HepG2 (cell line): Measurements from ENCODE around the gene NUDT8. TPM values are rescaled to one million over a fixed set of nuclear protein-coding genes. Genes with fewer than 3 reads are reported as not detected.
A peak's percentile ranks its signal among the peaks of the same experiment; 100 is the strongest.

ENCODE experiments used
- ATAC-seq: fragments of 200-7000 bp; cut with Tn5 transposase; 3 replicates; pipeline ENCODE4 v1.9.1; 2020; ENCODE audit warnings: mild to moderate bottlenecking, moderate library complexity
- BruUV-seq: library from RNA; stranded (reverse); fragments of 400-500 nt; replicated peaks from 2 replicates; lab custom pipeline; 2021; lab: Mats Ljungman, UMichigan
- CTCF ChIA-PET: fragments of 300-600 bp; formaldehyde crosslinking; extraction: SDS; loops from one replicate; lab custom pipeline; 2021; ENCODE audit warnings: low total read pairs, inconsistent platforms, low intra/inter-chr PET ratio; lab: Yijun Ruan, JAX
- POLR2A ChIA-PET: fragments of 350-600 bp; sonication (Branson Sonifier 250); formaldehyde crosslinking; loops from one replicate; lab custom pipeline; 2020; ENCODE audit warnings: antibody characterized with exemption, inconsistent platforms; lab: Yijun Ruan, JAX
- DNase-seq: peaks from one replicate; pipeline ENCODE4 v3.0.0-alpha.2; 2015; ENCODE audit warnings: low spot score
- FAIRE-seq: peaks from 3 replicates; lab custom pipeline; 2011; peaks lifted over from hg19 to GRCh38; lab: Jason Lieb, UNC
- H2AFZ ChIP-seq: one replicate; pipeline ENCODE4 v1.6.1; 2011; ENCODE audit warnings: low read length, inconsistent platforms
- H3K27ac ChIP-seq: fragments of 300-600 bp; 3 replicates; pipeline ENCODE4 v1.8.0; 2011; ENCODE audit warnings: mixed run types, mild to moderate bottlenecking, mixed read lengths, low read length, inconsistent platforms; ENCODE audit not compliant: insufficient read depth; ENCODE audit errors: extremely low read length
- H3K27me3 ChIP-seq, 2 experiments: fragments of 200-600 bp in 1 of 2; 2 replicates in 1 of 2; 3 replicates in 1 of 2; pipeline versions ENCODE4 v1.6.0 to v1.8.0; 2011; ENCODE audit warnings: low read length in 2 of 2, mild to moderate bottlenecking in 2 of 2, moderate library complexity in 2 of 2, inconsistent platforms in 1 of 2; ENCODE audit not compliant: insufficient read depth in 2 of 2, control insufficient read depth in 1 of 2
- H3K36me3 ChIP-seq, 2 experiments: fragments of 200-600 bp in 1 of 2; replicated peaks in 1 of 2; 2 replicates in 1 of 2; 3 replicates in 1 of 2; pipeline versions ENCODE4 v1.5.1 to v1.8.0; 2011; ENCODE audit warnings: low read length in 2 of 2, inconsistent platforms in 1 of 2; ENCODE audit not compliant: insufficient read depth in 2 of 2, control insufficient read depth in 1 of 2
- H3K4me1 ChIP-seq: 2 replicates; pipeline ENCODE4 v1.5.1; 2012; ENCODE audit warnings: low read length, inconsistent platforms; ENCODE audit not compliant: insufficient read depth
- H3K4me2 ChIP-seq: 2 replicates; pipeline ENCODE4 v1.6.0; 2011; ENCODE audit warnings: low read depth, low read length, inconsistent platforms
- H3K4me3 ChIP-seq, 3 experiments: fragments of 200-600 bp in 1 of 3; sonication (generic), shearing (Covaris generic) in 1 of 3; replicated peaks in 1 of 3; 2 replicates each; pipeline ENCODE4 v1.5.1; 2011 to 2016; ENCODE audit warnings: low read length in 3 of 3, inconsistent platforms in 2 of 3, low read depth in 2 of 3, mild to moderate bottlenecking in 2 of 3, control low read depth in 1 of 3, mixed read lengths in 1 of 3; ENCODE audit not compliant: insufficient read depth in 1 of 3
- H3K79me2 ChIP-seq: one replicate; pipeline ENCODE4 v1.6.1; 2011; ENCODE audit warnings: low read length, inconsistent platforms; ENCODE audit not compliant: insufficient read depth
- H3K9ac ChIP-seq: 2 replicates; pipeline ENCODE4 v1.6.0; 2011; ENCODE audit warnings: mild to moderate bottlenecking, low read depth, low read length, inconsistent platforms; ENCODE audit not compliant: insufficient read depth
- H3K9me3 ChIP-seq: 2 replicates; pipeline ENCODE4 v1.5.1; 2012; ENCODE audit warnings: mild to moderate bottlenecking, low read length
- H4K20me1 ChIP-seq: 2 replicates; pipeline ENCODE4 v1.6.0; 2011; ENCODE audit warnings: inconsistent platforms, mild to moderate bottlenecking, low read length, moderate library complexity; ENCODE audit not compliant: insufficient read depth
- HDAC2 ChIP-seq: sonication (generic); formaldehyde crosslinking; IDR thresholded peaks from 2 replicates; pipeline ENCODE4 v1.4.0; 2020; ENCODE audit warnings: missing genetic modification reagents
- HDAC6 ChIP-seq: fragments of 200-600 bp; sonication (generic); IDR thresholded peaks from 2 replicates; pipeline ENCODE4 v1.7.0; 2017; ENCODE audit warnings: mild to moderate bottlenecking, antibody characterized with exemption, low read length, low read depth
- KLF15 ChIP-seq: sonication (generic); formaldehyde crosslinking; IDR thresholded peaks from 2 replicates; pipeline ENCODE4 v1.8.1; 2023; ENCODE audit warnings: borderline replicate concordance, mild to moderate bottlenecking, inconsistent platforms, missing genetic modification reagents, mixed read lengths
- MXI1 ChIP-seq: IDR thresholded peaks from 3 replicates; pipeline ENCODE4 v1.6.1; 2012; ENCODE audit warnings: low read depth, low read length, inconsistent platforms, borderline replicate concordance
- MYC ChIP-seq: sonication (generic); formaldehyde crosslinking; IDR thresholded peaks from 2 replicates; pipeline ENCODE4 v1.9.0; 2021; ENCODE audit warnings: missing genetic modification reagents, borderline replicate concordance
- NRL ChIP-seq: sonication (generic); formaldehyde crosslinking; IDR thresholded peaks from 2 replicates; pipeline ENCODE4 v1.5.0; 2020; ENCODE audit warnings: missing genetic modification reagents, mild to moderate bottlenecking, moderate library complexity, borderline replicate concordance
- POLR2AphosphoS2 ChIP-seq: IDR thresholded peaks from 2 replicates; pipeline ENCODE4 v1.6.1; 2011; ENCODE audit warnings: low read depth, low read length, improper control_type of control experiment
- SATB2 ChIP-seq: sonication (generic); formaldehyde crosslinking; IDR thresholded peaks from 2 replicates; pipeline ENCODE4 v1.5.0; 2020; ENCODE audit warnings: missing genetic modification reagents
- SMARCC2 ChIP-seq: fragments of 450-650 bp; IDR thresholded peaks from 2 replicates; pipeline ENCODE4 v1.6.1; 2017; ENCODE audit warnings: antibody characterized with exemption, mild to moderate bottlenecking
- SOX5 ChIP-seq: IDR thresholded peaks from 2 replicates; pipeline ENCODE4 v1.6.1; 2016; ENCODE audit warnings: borderline replicate concordance
- TOE1 ChIP-seq: sonication (generic); formaldehyde crosslinking; IDR thresholded peaks from 2 replicates; pipeline ENCODE4 v1.4.0; 2020; ENCODE audit warnings: mild to moderate bottlenecking, missing genetic modification reagents
- ZBTB3 ChIP-seq: sonication (generic); formaldehyde crosslinking; IDR thresholded peaks from 2 replicates; pipeline ENCODE4 v1.4.0; 2020; ENCODE audit warnings: low read depth, mild to moderate bottlenecking, moderate library complexity, missing genetic modification reagents, borderline replicate concordance
- ZFAT ChIP-seq: sonication (generic); formaldehyde crosslinking; conservative IDR thresholded peaks from 2 replicates; pipeline ENCODE4 v1.8.1; 2023; ENCODE audit warnings: missing genetic modification reagents, inconsistent platforms
- ZNF264 ChIP-seq: sonication (generic); formaldehyde crosslinking; IDR thresholded peaks from 2 replicates; pipeline ENCODE4 v1.4.0; 2020; ENCODE audit warnings: missing genetic modification reagents
- ZNF598 ChIP-seq: sonication (generic); formaldehyde crosslinking; IDR thresholded peaks from 2 replicates; pipeline ENCODE4 v1.5.1; 2020; ENCODE audit warnings: mild to moderate bottlenecking, missing genetic modification reagents, borderline replicate concordance
- WGBS: methylation state at CpG from one replicate; pipeline ENCODE4 v1.1.6; 2017; ENCODE audit warnings: low lambda C conversion rate; 5-methylcytosine and 5-hydroxymethylcytosine counted together
- in situ Hi-C: cut with HindIII; loops from 2 replicates; pipeline ENCODE4 v1.10.0; 2017; ENCODE audit warnings: low pct_unique_long_range_greater_than_20kb; ENCODE audit not compliant: extremely low pct_ligation_motif_present
- intact Hi-C: fragments of 100-400 bp; cut with micrococcal nuclease; formaldehyde crosslinking; loops from one replicate; pipeline ENCODE4 v1.10.0; 2022; ENCODE audit not compliant: unreplicated experiment
- polyA plus RNA-seq, 8 experiments: library from polyadenylated mRNA; depleted of rRNA in 3 of 8; stranded (reverse) in 7 of 8; unstranded in 1 of 8; fragments of >200 nt; fragmentation: Illumina TruSeq in 4 of 8; extraction: Trizol in 4 of 8; gene quantifications; 2 replicates each; pipeline versions ENCODE4 v1.2.1 to v1.2.3, GENCODE V29; 2011 to 2016; ENCODE audit warnings: low read depth in 4 of 8, missing spikeins in 1 of 8, mixed read lengths in 1 of 8; ENCODE audit not compliant: insufficient read depth in 1 of 8
- total RNA-seq, 5 experiments: library from RNA; depleted of rRNA; stranded (reverse); fragments of >200 nt; fragmentation: Illumina TruSeq; extraction: Trizol; gene quantifications; 2 replicates each; pipeline ENCODE4 v1.2.3, GENCODE V29; 2016; ENCODE audit warnings: low read depth in 1 of 5
- TF ChIP-seq, protein P1 (sequence below): IDR thresholded peaks from 2 replicates; pipeline ENCODE4 v1.6.1; 2012; ENCODE audit warnings: low read depth, low read length, improper control_type of control experiment
- TF ChIP-seq, protein P2 (sequence below): sonication (generic); formaldehyde crosslinking; IDR thresholded peaks from 2 replicates; pipeline ENCODE4 v1.4.0; 2020; ENCODE audit warnings: low read depth, mild to moderate bottlenecking, missing genetic modification reagents
- TF ChIP-seq, protein P3 (sequence below): sonication (generic); formaldehyde crosslinking; conservative IDR thresholded peaks from 2 replicates; pipeline ENCODE4 v1.8.0; 2022; ENCODE audit warnings: low read depth, missing genetic modification reagents

NUDT8 gene
- total and polyA plus RNA-seq, 2 of the 13 experiments (the other 11 are each of a cell fraction or from before 2014, with no cell fraction given): 6.7 to 25.8 TPM

DNA sequence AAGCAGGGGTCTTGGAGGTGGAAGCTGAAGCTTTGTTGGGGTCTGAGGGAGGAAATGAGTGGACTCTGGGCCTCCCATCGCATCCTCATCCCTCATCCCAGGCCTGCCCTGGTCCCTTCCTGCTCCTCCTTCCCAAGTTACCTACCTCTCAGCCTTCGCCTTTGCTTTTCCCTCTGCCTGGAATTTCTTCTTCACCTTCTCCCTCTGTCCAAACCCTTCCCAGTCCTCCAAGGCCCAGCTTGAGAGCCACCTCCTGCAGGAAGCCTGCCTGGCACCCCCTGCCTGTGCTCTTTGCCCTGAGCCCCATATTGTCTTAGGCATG is 2.1 kb upstream of the NUDT8 start:
- Histone ChIP-seq H3K36me3 (no peaks in the 10 kb centered on the region), H3K79me2 (no peaks in the 10 kb centered on the region), H3K4me3 (peak overlapping the region; percentile 38 to 86 (median 71); a peak in 5 of 6 replicates), H3K27ac (peak overlapping the region; percentile 84), H3K4me1 (peaks cover 64% of the 10 kb centered on the region), H3K4me2 (peak overlapping the region; percentile 83), H3K9me3 (no peaks in the 10 kb centered on the region), H4K20me1 (no peaks in the 10 kb centered on the region), H2AFZ (no peak overlapping the region), H3K27me3 (no peaks in the 10 kb centered on the region; a peak in 2 of 5 replicates), H3K9ac (peak overlapping the region; percentile 58)
- DNase-seq (no peak), ATAC-seq (no peak), FAIRE-seq (no peak)
- BruUV-seq: no TSS peak
- WGBS: 24% methylated on average over 2 of the region's 2 CpGs
- ChIA-PET POLR2A (interaction anchor here (0.8 to 4.8 kb wide), 9 partner anchors 9 to 278 kb away, joined by 3 to 52 read pairs (median 5); partner anchors contain the start of genes ACY3 and POLD4), CTCF (interaction anchor here (1.6 kb wide), 1 partner anchor 16 kb away, joined by 3 read pairs; no protein-coding TSS in a partner anchor)
- in situ Hi-C loops: no loop called here
- intact Hi-C loops: no loop called here
- no peak; the same call in 1 of the 2 replicates for TF ChIP-seq NRL
- no peak for TF ChIP-seq HDAC2 (CRISPR knock-in tag)
- no peak for TF ChIP-seq SMARCC2
- peak; percentile 2; the same call in 1 of the 2 replicates for TF ChIP-seq SOX5
- no peak for TF ChIP-seq ZNF598 (CRISPR knock-in tag)
- TF ChIP-seq SATB2 (CRISPR knock-in tag): no peak
- no peak for TF ChIP-seq ZBTB3 (CRISPR knock-in tag)
- TF ChIP-seq, protein P1, sequence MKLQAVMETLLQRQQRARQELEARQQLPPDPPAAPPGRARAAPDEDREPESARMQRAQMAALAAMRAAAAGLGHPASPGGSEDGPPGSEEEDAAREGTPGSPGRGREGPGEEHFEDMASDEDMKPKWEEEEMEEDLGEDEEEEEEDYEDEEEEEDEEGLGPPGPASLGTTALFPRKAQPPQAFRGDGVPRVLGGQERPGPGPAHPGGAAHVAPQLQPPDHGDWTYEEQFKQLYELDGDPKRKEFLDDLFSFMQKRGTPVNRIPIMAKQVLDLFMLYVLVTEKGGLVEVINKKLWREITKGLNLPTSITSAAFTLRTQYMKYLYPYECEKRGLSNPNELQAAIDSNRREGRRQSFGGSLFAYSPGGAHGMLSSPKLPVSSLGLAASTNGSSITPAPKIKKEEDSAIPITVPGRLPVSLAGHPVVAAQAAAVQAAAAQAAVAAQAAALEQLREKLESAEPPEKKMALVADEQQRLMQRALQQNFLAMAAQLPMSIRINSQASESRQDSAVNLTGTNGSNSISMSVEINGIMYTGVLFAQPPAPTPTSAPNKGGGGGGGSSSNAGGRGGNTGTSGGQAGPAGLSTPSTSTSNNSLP: no peak
- TF ChIP-seq HDAC6: no peak
- TF ChIP-seq ZFAT (CRISPR knock-in tag): no peak
- TF ChIP-seq KLF15 (CRISPR knock-in tag): no peak
- no peak for TF ChIP-seq POLR2AphosphoS2
- no peak for TF ChIP-seq TOE1 (CRISPR knock-in tag)
- TF ChIP-seq, protein P2, sequence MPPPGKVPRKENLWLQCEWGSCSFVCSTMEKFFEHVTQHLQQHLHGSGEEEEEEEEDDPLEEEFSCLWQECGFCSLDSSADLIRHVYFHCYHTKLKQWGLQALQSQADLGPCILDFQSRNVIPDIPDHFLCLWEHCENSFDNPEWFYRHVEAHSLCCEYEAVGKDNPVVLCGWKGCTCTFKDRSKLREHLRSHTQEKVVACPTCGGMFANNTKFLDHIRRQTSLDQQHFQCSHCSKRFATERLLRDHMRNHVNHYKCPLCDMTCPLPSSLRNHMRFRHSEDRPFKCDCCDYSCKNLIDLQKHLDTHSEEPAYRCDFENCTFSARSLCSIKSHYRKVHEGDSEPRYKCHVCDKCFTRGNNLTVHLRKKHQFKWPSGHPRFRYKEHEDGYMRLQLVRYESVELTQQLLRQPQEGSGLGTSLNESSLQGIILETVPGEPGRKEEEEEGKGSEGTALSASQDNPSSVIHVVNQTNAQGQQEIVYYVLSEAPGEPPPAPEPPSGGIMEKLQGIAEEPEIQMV (CRISPR knock-in tag): 0 out of 2 replicates have a peak, but pooled peaks have one; percentile 23
- TF ChIP-seq, protein P3, sequence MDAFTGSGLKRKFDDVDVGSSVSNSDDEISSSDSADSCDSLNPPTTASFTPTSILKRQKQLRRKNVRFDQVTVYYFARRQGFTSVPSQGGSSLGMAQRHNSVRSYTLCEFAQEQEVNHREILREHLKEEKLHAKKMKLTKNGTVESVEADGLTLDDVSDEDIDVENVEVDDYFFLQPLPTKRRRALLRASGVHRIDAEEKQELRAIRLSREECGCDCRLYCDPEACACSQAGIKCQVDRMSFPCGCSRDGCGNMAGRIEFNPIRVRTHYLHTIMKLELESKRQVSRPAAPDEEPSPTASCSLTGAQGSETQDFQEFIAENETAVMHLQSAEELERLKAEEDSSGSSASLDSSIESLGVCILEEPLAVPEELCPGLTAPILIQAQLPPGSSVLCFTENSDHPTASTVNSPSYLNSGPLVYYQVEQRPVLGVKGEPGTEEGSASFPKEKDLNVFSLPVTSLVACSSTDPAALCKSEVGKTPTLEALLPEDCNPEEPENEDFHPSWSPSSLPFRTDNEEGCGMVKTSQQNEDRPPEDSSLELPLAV: no peak
- TF ChIP-seq MYC (CRISPR knock-in tag): no peak
- no peak for TF ChIP-seq ZNF264
- TF ChIP-seq MXI1: no peak
